Measurements from ENCODE around the gene GRID1.

Gene GRID1

GRCh38 chr10:86340991-86341260 is 25.7 kb downstream of the GRID1 start:
- no peak overlapping the region for H3K4me3 ChIP-seq (ENCODE audit: low read depth, low read length)
- POLR2A ChIA-PET: no interaction called here
- H3K36me3 ChIP-seq (ENCODE audit: control insufficient read depth in 2 of 2, insufficient read depth in 1 of 2, low read length in 2 of 2): no peaks in the 10 kb centered on the region
- no peaks in the 10 kb centered on the region for H3K4me1 ChIP-seq (ENCODE audit: control insufficient read depth, insufficient read depth, low read length)
- TF ChIP-seq TRIM28 (IDR thresholded peaks at IDR 0.05; ENCODE audit: borderline replicate concordance, low read length) (no peak), ZSCAN23 (tag by site-specific recombination; IDR thresholded peaks at IDR 0.05) (no peak), HOXC10 (CRISPR knock-in tag; IDR thresholded peaks at IDR 0.05) (no peak), ZNF280D (tag by site-specific recombination; IDR thresholded peaks at IDR 0.05) (no peak), ZNF10 (tag by site-specific recombination; IDR thresholded peaks at IDR 0.05) (no peak), ZNF555 (tag by site-specific recombination; conservative IDR thresholded peaks at IDR 0.05) (no peak), ZNF366 (tag by site-specific recombination; conservative IDR thresholded peaks at IDR 0.05) (no peak), ZNF214 (tag by site-specific recombination; IDR thresholded peaks at IDR 0.05; ENCODE audit: borderline replicate concordance) (no peak), ZNF416 (tag by site-specific recombination; IDR thresholded peaks at IDR 0.05) (no peak), PATZ1 (tag by site-specific recombination; IDR thresholded peaks at IDR 0.05) (no peak), AEBP2 (tag by site-specific recombination; IDR thresholded peaks at IDR 0.05; ENCODE audit: borderline replicate concordance) (no peak), ZNF473 (tag by site-specific recombination; IDR thresholded peaks at IDR 0.05) (no peak), ZNF37A (tag by site-specific recombination; IDR thresholded peaks at IDR 0.05) (no peak)
- H3K9me3 ChIP-seq (ENCODE audit: control insufficient read depth, insufficient read depth, low read depth, low read length): no peaks in the 10 kb centered on the region
- H3K27ac ChIP-seq (ENCODE audit: extremely low read depth, low read depth, low read length): no peak overlapping the region
- CTCF ChIA-PET: no interaction called here

- CTCF ChIA-PET: no interaction called here
- POLR2A ChIA-PET: no interaction called here
- no peaks in the 10 kb centered on the region for H3K36me3 ChIP-seq (ENCODE audit: control insufficient read depth in 2 of 2, insufficient read depth in 1 of 2, low read length in 2 of 2)
- H3K9me3 ChIP-seq (ENCODE audit: control insufficient read depth, insufficient read depth, low read depth, low read length): no peaks in the 10 kb centered on the region
- no peak for TF ChIP-seq RBAK (tag by site-specific recombination; IDR thresholded peaks at IDR 0.05)
- TF ChIP-seq YY1 (tag by site-specific recombination; IDR thresholded peaks at IDR 0.05): no peak
- TF ChIP-seq ZEB2 (tag by site-specific recombination; IDR thresholded peaks at IDR 0.05): no peak
- TF ChIP-seq PATZ1 (tag by site-specific recombination; IDR thresholded peaks at IDR 0.05): no peak
- no peak for TF ChIP-seq BCL6B (tag by site-specific recombination; IDR thresholded peaks at IDR 0.05)
- peak; percentile 35 for TF ChIP-seq ZIC2 (tag by site-specific recombination; IDR thresholded peaks at IDR 0.05)
- TF ChIP-seq ZNF426 (tag by site-specific recombination; IDR thresholded peaks at IDR 0.05): no peak
- TF ChIP-seq ZNF223 (tag by site-specific recombination; IDR thresholded peaks at IDR 0.05): no peak
- H3K27ac ChIP-seq (ENCODE audit: extremely low read depth, low read depth, low read length): no peak overlapping the region
- H3K4me3 ChIP-seq (ENCODE audit: low read depth, low read length): no peak overlapping the region
- no peaks in the 10 kb centered on the region for H3K4me1 ChIP-seq (ENCODE audit: control insufficient read depth, insufficient read depth, low read length)
These were observed 26.2 kb downstream of the GRID1 start for GRCh38 chr10:86340176-86340990.
